Measurements from ENCODE around the gene SIGLEC5. TPM values are rescaled to one million over a fixed set of nuclear protein-coding genes. Genes with fewer than 3 reads are reported as not detected.

The SIGLEC5 gene
- total RNA-seq, 5 donors from 2014 or later (not counting 1 experiment from before 2014, with no cell fraction given) = 0.16 to 0.26 TPM; not detected in 3

DNA sequence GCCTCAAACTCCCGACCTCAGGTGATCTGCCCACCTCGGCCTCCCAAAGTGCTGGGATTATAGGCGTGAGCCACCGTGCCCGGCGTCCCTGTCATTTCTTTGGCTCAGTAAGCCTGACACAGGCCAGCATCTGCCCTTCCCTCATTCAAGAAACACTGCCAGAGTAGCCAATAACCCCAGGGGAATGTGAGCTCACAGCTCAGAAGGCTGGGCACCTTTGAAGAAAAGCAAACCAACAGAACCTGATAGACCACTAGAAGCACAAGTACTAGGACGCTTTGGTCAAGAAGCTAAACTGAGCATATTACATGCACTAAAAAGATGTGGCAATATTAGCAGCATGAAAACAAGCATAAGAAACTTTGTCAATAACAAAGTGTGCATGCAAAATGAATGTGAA is 14.2 kb downstream of the SIGLEC5 start:
- Mint-ChIP-seq H3K27me3 (peaks cover 43 to 53% of the 10 kb centered on the region in 2 donors), H3K27ac (no peak overlapping the region), H3K4me1 (no peaks in the 10 kb centered on the region), H3K9me3 (peaks cover 7 to 21% (median 10%) of the 10 kb centered on the region in 3 donors), H3K4me3 (no peak overlapping the region), H3K36me3 (peaks cover 4% of the 10 kb centered on the region)
- no peaks in the 10 kb centered on the region for H3K9me3 ChIP-seq
- no peak overlapping the region for H3K4me3 ChIP-seq (ENCODE audit: control insufficient read depth in 1 of 2, extremely low read depth in 1 of 2, low read length in 1 of 2)
- DNase-seq (no peak), ATAC-seq (replicated peaks in 1 of 4) (no peak)
- H3K27me3 ChIP-seq (replicated peaks in 1 of 2; ENCODE audit: control insufficient read depth in 2 of 2, extremely low read depth in 1 of 2, insufficient read depth in 2 of 2, low read length in 1 of 2) = peaks cover 0 to 29% of the 10 kb centered on the region in 2 experiments
- POLR2A ChIA-PET = no interaction called here
- no peaks in the 10 kb centered on the region for H3K36me3 ChIP-seq (ENCODE audit: control insufficient read depth in 2 of 2, extremely low read depth in 1 of 2, insufficient read depth in 1 of 2, low read length in 1 of 2)
- CTCF ChIA-PET = no interaction called here
- H3K27ac ChIP-seq (ENCODE audit: low read length) = no peak overlapping the region
- no CpG with 5 or more reads among the region's 7 CpGs for WGBS (ENCODE audit: insufficient coverage)
- H3K4me1 ChIP-seq (ENCODE audit: control insufficient read depth in 1 of 2, extremely low read depth in 1 of 2, insufficient read depth in 2 of 2, low read length in 2 of 2) = no peaks in the 10 kb centered on the region

- WGBS (ENCODE audit: insufficient coverage) = no CpG with 5 or more reads among the region's 5 CpGs
- Mint-ChIP-seq H3K36me3 (peaks cover 4% of the 10 kb centered on the region), H3K4me1 (no peaks in the 10 kb centered on the region), H3K4me3 (no peak overlapping the region), H3K9me3 (peaks cover 7 to 21% (median 10%) of the 10 kb centered on the region in 3 donors), H3K27me3 (peaks cover 49 to 62% of the 10 kb centered on the region in 2 donors), H3K27ac (no peak overlapping the region)
- Histone ChIP-seq H3K36me3 (ENCODE audit: control insufficient read depth in 2 of 2, extremely low read depth in 1 of 2, insufficient read depth in 1 of 2, low read length in 1 of 2) (no peaks in the 10 kb centered on the region), H3K4me1 (ENCODE audit: control insufficient read depth in 1 of 2, extremely low read depth in 1 of 2, insufficient read depth in 2 of 2, low read length in 2 of 2) (no peaks in the 10 kb centered on the region), H3K9me3 (no peaks in the 10 kb centered on the region), H3K27ac (ENCODE audit: low read length) (no peak overlapping the region), H3K4me3 (ENCODE audit: control insufficient read depth in 1 of 2, extremely low read depth in 1 of 2, low read length in 1 of 2) (no peak overlapping the region), H3K27me3 (replicated peaks in 1 of 2; ENCODE audit: control insufficient read depth in 2 of 2, extremely low read depth in 1 of 2, insufficient read depth in 2 of 2, low read length in 1 of 2) (peaks cover 0 to 29% of the 10 kb centered on the region in 2 experiments)
- CTCF ChIA-PET = interaction anchor here in 1 of 2 donors (0.6 kb wide), 1 partner anchor 55 kb away, joined by 4 read pairs; no protein-coding TSS in a partner anchor
- ATAC-seq (replicated peaks in 1 of 4) (no peak), DNase-seq (no peak)
- POLR2A ChIA-PET = no interaction called here
Measured at GRCh38 chr19:51614789-51615188, 15.4 kb downstream of the SIGLEC5 start.

- Histone ChIP-seq H3K4me3 (ENCODE audit: control insufficient read depth in 1 of 2, extremely low read depth in 1 of 2, low read length in 1 of 2) (no peak overlapping the region), H3K27me3 (replicated peaks in 1 of 2; ENCODE audit: control insufficient read depth in 2 of 2, extremely low read depth in 1 of 2, insufficient read depth in 2 of 2, low read length in 1 of 2) (peaks cover 0 to 28% of the 10 kb centered on the region in 2 experiments), H3K27ac (ENCODE audit: low read length) (no peak overlapping the region), H3K36me3 (ENCODE audit: control insufficient read depth in 2 of 2, extremely low read depth in 1 of 2, insufficient read depth in 1 of 2, low read length in 1 of 2) (no peaks in the 10 kb centered on the region), H3K9me3 (no peaks in the 10 kb centered on the region), H3K4me1 (ENCODE audit: control insufficient read depth in 1 of 2, extremely low read depth in 1 of 2, insufficient read depth in 2 of 2, low read length in 2 of 2) (no peaks in the 10 kb centered on the region)
- Mint-ChIP-seq H3K27me3 (peaks cover 44 to 60% of the 10 kb centered on the region in 2 donors), H3K4me3 (no peak overlapping the region), H3K9me3 (peaks cover 10 to 21% (median 13%) of the 10 kb centered on the region in 3 donors), H3K27ac (no peak overlapping the region), H3K4me1 (peaks cover 0 to 2% (median 0%) of the 10 kb centered on the region in 3 donors), H3K36me3 (peaks cover 4% of the 10 kb centered on the region)
- DNase-seq (no peak), ATAC-seq (replicated peaks in 1 of 4) (no peak)
- ChIA-PET CTCF (no interaction called here), POLR2A (no interaction called here)
- WGBS (ENCODE audit: insufficient coverage) = 40% methylated on average over 1 of the region's 1 CpG
Measured at GRCh38 chr19:51610576-51610975, 19.6 kb downstream of the SIGLEC5 start.

- no peak overlapping the region for H3K27ac Mint-ChIP-seq
- no peak overlapping the region for H3K4me3 ChIP-seq (ENCODE audit: control insufficient read depth in 1 of 2, extremely low read depth in 1 of 2, low read length in 1 of 2)
- no peaks in the 10 kb centered on the region for H3K4me1 ChIP-seq (ENCODE audit: control insufficient read depth in 1 of 2, extremely low read depth in 1 of 2, insufficient read depth in 2 of 2, low read length in 2 of 2)
- ChIA-PET CTCF (no interaction called here), POLR2A (no interaction called here)
- peaks cover 9 to 15% (median 13%) of the 10 kb centered on the region in 3 donors for H3K9me3 Mint-ChIP-seq
- no peak overlapping the region for H3K4me3 Mint-ChIP-seq
- 30% methylated on average over 10 of the region's 13 CpGs for WGBS (ENCODE audit: insufficient coverage)
- no peak overlapping the region for H3K27ac ChIP-seq (ENCODE audit: low read length)
- DNase-seq = peak in 31 of 35 experiments; percentile 14 to 64 (median 39)
- no peaks in the 10 kb centered on the region for H3K9me3 ChIP-seq
- H3K36me3 ChIP-seq (ENCODE audit: control insufficient read depth in 2 of 2, extremely low read depth in 1 of 2, insufficient read depth in 1 of 2, low read length in 1 of 2) = no peaks in the 10 kb centered on the region
- ATAC-seq (replicated peaks in 1 of 4) = peak in 1 of 4 experiments; percentile 23
- peaks cover 0 to 2% (median 0%) of the 10 kb centered on the region in 3 donors for H3K4me1 Mint-ChIP-seq
- peaks cover 37 to 42% of the 10 kb centered on the region in 2 donors for H3K27me3 Mint-ChIP-seq
- peaks cover 4 to 11% of the 10 kb centered on the region in 2 experiments for H3K27me3 ChIP-seq (replicated peaks in 1 of 2; ENCODE audit: control insufficient read depth in 2 of 2, extremely low read depth in 1 of 2, insufficient read depth in 2 of 2, low read length in 1 of 2)
- H3K36me3 Mint-ChIP-seq = peaks cover 5% of the 10 kb centered on the region
Measured at GRCh38 chr19:51607920-51608562, 22.2 kb downstream of the SIGLEC5 start.

DNA sequence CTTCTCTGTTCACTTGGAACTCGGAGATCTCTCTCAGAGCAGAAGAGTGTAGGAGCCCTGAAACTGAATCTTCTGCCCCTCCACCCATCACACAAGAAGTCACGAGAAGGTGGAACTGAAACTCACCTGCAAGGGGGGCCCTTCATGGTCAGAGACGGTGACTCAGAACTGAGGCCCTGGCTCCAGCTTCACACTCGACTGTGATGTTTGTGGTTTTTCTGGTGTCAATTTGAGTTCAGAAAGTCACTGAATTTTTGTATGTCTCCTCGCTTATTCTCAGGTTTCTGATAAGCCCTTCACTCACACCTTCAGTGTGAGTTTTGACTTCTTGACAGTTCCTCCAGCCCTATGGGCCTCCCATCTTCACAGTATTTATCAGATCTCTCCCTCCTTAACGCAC is 23.1 kb downstream of the SIGLEC5 start:
- H3K36me3 Mint-ChIP-seq = peaks cover 3% of the 10 kb centered on the region
- peaks cover 0 to 5% (median 0%) of the 10 kb centered on the region in 3 donors for H3K4me1 Mint-ChIP-seq
- H3K9me3 Mint-ChIP-seq = peaks cover 0 to 6% (median 6%) of the 10 kb centered on the region in 3 donors
- no peak overlapping the region for H3K27ac Mint-ChIP-seq
- H3K27me3 Mint-ChIP-seq = peaks cover 29 to 42% of the 10 kb centered on the region in 2 donors
- Histone ChIP-seq H3K4me1 (ENCODE audit: control insufficient read depth in 1 of 2, extremely low read depth in 1 of 2, insufficient read depth in 2 of 2, low read length in 2 of 2) (no peaks in the 10 kb centered on the region), H3K4me3 (ENCODE audit: control insufficient read depth in 1 of 2, extremely low read depth in 1 of 2, low read length in 1 of 2) (no peak overlapping the region), H3K27me3 (replicated peaks in 1 of 2; ENCODE audit: control insufficient read depth in 2 of 2, extremely low read depth in 1 of 2, insufficient read depth in 2 of 2, low read length in 1 of 2) (peaks cover 4 to 10% of the 10 kb centered on the region in 2 experiments), H3K27ac (ENCODE audit: low read length) (no peak overlapping the region), H3K9me3 (no peaks in the 10 kb centered on the region), H3K36me3 (ENCODE audit: control insufficient read depth in 2 of 2, extremely low read depth in 1 of 2, insufficient read depth in 1 of 2, low read length in 1 of 2) (no peaks in the 10 kb centered on the region)
- DNase-seq = peak in 1 of 35 experiments; percentile 29
- peak in 1 of 4 experiments; percentile 19 for ATAC-seq (replicated peaks in 1 of 4)
- CTCF ChIA-PET = no interaction called here
- POLR2A ChIA-PET = no interaction called here
- no peak overlapping the region for H3K4me3 Mint-ChIP-seq
- 24% methylated on average over 2 of the region's 6 CpGs for WGBS (ENCODE audit: insufficient coverage)

DNA sequence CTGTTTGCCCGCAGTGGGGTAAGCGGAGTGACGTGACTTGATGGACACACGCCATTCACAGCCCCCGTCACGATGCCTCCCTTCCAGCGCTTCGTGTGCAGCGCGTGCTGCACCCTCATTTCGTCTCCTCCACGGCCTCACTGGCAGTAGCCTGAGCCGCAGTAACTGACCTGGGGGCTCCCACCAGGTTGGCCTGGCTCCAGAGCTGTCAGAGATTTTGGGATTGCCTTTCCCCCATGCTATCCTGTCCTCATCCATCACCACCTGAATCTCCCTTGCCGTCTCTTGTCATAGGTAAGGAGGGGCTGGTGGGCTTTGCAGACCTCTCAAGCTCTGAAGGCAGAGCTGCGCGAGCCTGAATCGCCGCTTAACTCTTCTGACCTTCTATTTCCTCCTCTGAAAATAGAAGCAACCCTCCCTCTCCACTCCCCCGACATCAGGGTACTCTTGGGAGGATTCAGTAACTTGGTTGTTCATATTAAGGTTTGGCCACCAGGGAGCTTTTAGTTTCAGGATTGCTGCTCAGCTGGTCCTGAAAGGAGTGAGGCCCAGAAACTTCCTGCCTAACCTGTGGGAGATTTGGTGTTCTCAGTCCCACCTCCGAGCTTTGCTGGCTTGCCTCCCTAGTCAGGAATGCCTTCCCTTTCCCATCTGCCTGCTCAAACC is 27.9 kb downstream of the SIGLEC5 start:
- H3K27me3 Mint-ChIP-seq = peaks cover 33 to 42% of the 10 kb centered on the region in 2 donors
- H3K27ac Mint-ChIP-seq = no peak overlapping the region
- ChIA-PET POLR2A (no interaction called here), CTCF (no interaction called here)
- H3K4me3 Mint-ChIP-seq = no peak overlapping the region
- no peak for ATAC-seq (replicated peaks in 1 of 4)
- no peaks in the 10 kb centered on the region for H3K36me3 ChIP-seq (ENCODE audit: control insufficient read depth in 2 of 2, extremely low read depth in 1 of 2, insufficient read depth in 1 of 2, low read length in 1 of 2)
- peaks cover 0 to 8% (median 2%) of the 10 kb centered on the region in 3 donors for H3K4me1 Mint-ChIP-seq
- peaks cover 7% of the 10 kb centered on the region for H3K36me3 Mint-ChIP-seq
- no peak overlapping the region for H3K27ac ChIP-seq (ENCODE audit: low read length)
- DNase-seq = no peak
- H3K4me3 ChIP-seq (ENCODE audit: control insufficient read depth in 1 of 2, extremely low read depth in 1 of 2, low read length in 1 of 2) = no peak overlapping the region
- no peaks in the 10 kb centered on the region for H3K9me3 ChIP-seq
- peaks cover 0 to 2% (median 0%) of the 10 kb centered on the region in 3 donors for H3K9me3 Mint-ChIP-seq
- WGBS (ENCODE audit: insufficient coverage) = 98% methylated on average over 13 of the region's 20 CpGs
- H3K4me1 ChIP-seq (ENCODE audit: control insufficient read depth in 1 of 2, extremely low read depth in 1 of 2, insufficient read depth in 2 of 2, low read length in 2 of 2) = peaks cover 0 to 6% of the 10 kb centered on the region in 2 experiments
- H3K27me3 ChIP-seq (replicated peaks in 1 of 2; ENCODE audit: control insufficient read depth in 2 of 2, extremely low read depth in 1 of 2, insufficient read depth in 2 of 2, low read length in 1 of 2) = peaks cover 4 to 35% of the 10 kb centered on the region in 2 experiments

Data from T-cell (primary cell).